IPS-15b (cell line): ENCODE measurements around the gene IRF2BP2.

Source experiments
- H3K27me3 ChIP-seq: one replicate; pipeline ENCODE4 v1.6.1; 2013; ENCODE audit warnings: low read length; ENCODE audit not compliant: control insufficient read depth, insufficient read depth
- H3K36me3 ChIP-seq: one replicate; pipeline ENCODE4 v1.6.1; 2013; ENCODE audit warnings: low read length; ENCODE audit not compliant: control insufficient read depth, insufficient read depth
- H3K4me1 ChIP-seq: one replicate; pipeline ENCODE4 v1.6.1; 2013; ENCODE audit warnings: mild to moderate bottlenecking, low read length; ENCODE audit not compliant: control insufficient read depth, insufficient read depth
- H3K4me3 ChIP-seq: one replicate; pipeline ENCODE4 v1.5.1; 2013; ENCODE audit warnings: low read depth, low read length
- H3K9ac ChIP-seq: one replicate; pipeline ENCODE4 v1.6.1; 2013; ENCODE audit warnings: low read depth, mild to moderate bottlenecking, low read length
- H3K9me3 ChIP-seq: one replicate; pipeline ENCODE4 v1.6.1; 2013; ENCODE audit warnings: mild to moderate bottlenecking, low read length; ENCODE audit not compliant: control insufficient read depth, insufficient read depth

The IRF2BP2 gene

GRCh38 chr1:234610061-234610665 is at the start of gene IRF2BP2:
TSS of gene IRF2BP2 (minus strand) at chr1:234610178. CDS start at chr1:234609494, 684 bp downstream.
- no peaks in the 10 kb centered on the region for H3K9me3 ChIP-seq
- no peaks in the 10 kb centered on the region for H3K27me3 ChIP-seq
- peak within 1 kb of the TSS; percentile 81 for H3K9ac ChIP-seq
- peak within 1 kb of the TSS; percentile 74 for H3K4me3 ChIP-seq
- H3K36me3 ChIP-seq = peaks cover 9% of the 10 kb centered on the region
- H3K4me1 ChIP-seq = peaks cover 17% of the 10 kb centered on the region

- Histone ChIP-seq H3K9ac (no peak overlapping the region), H3K9me3 (no peaks in the 10 kb centered on the region), H3K4me1 (peaks cover 3% of the 10 kb centered on the region), H3K27me3 (no peaks in the 10 kb centered on the region), H3K4me3 (no peak overlapping the region), H3K36me3 (no peaks in the 10 kb centered on the region)
Measured at GRCh38 chr1:234659538-234659937, 49.6 kb upstream of the IRF2BP2 start.

- Histone ChIP-seq H3K4me1 (peaks cover 3% of the 10 kb centered on the region), H3K4me3 (no peak overlapping the region), H3K27me3 (no peaks in the 10 kb centered on the region), H3K9ac (no peak overlapping the region), H3K36me3 (no peaks in the 10 kb centered on the region), H3K9me3 (no peaks in the 10 kb centered on the region)
Measured at GRCh38 chr1:234658138-234658537, 48.2 kb upstream of the IRF2BP2 start.

GRCh38 chr1:234656944-234657654 is 47.1 kb upstream of the IRF2BP2 start:
- H3K9me3 ChIP-seq = no peaks in the 10 kb centered on the region
- no peak overlapping the region for H3K4me3 ChIP-seq
- no peaks in the 10 kb centered on the region for H3K36me3 ChIP-seq
- no peaks in the 10 kb centered on the region for H3K27me3 ChIP-seq
- H3K9ac ChIP-seq = no peak overlapping the region
- H3K4me1 ChIP-seq = peaks cover 3% of the 10 kb centered on the region

GRCh38 chr1:234656070-234656895 is 46.3 kb upstream of the IRF2BP2 start:
- Histone ChIP-seq H3K9ac (no peak overlapping the region), H3K9me3 (no peaks in the 10 kb centered on the region), H3K4me3 (no peak overlapping the region), H3K27me3 (no peaks in the 10 kb centered on the region), H3K4me1 (peaks cover 3% of the 10 kb centered on the region), H3K36me3 (no peaks in the 10 kb centered on the region)

GRCh38 chr1:234655328-234656069 is 45.5 kb upstream of the IRF2BP2 start:
- H3K4me3 ChIP-seq = no peak overlapping the region

GRCh38 chr1:234654002-234654733 is 44.2 kb upstream of the IRF2BP2 start:
- no peak overlapping the region for H3K9ac ChIP-seq
- no peaks in the 10 kb centered on the region for H3K9me3 ChIP-seq
- no peaks in the 10 kb centered on the region for H3K36me3 ChIP-seq
- H3K4me1 ChIP-seq = peaks cover 3% of the 10 kb centered on the region
- no peak overlapping the region for H3K4me3 ChIP-seq
- H3K27me3 ChIP-seq = no peaks in the 10 kb centered on the region

More at GRCh38 chr1:234655328-234656069, 45.5 kb upstream of the IRF2BP2 start:
- Histone ChIP-seq H3K9me3 (no peaks in the 10 kb centered on the region), H3K36me3 (no peaks in the 10 kb centered on the region), H3K27me3 (no peaks in the 10 kb centered on the region), H3K4me1 (peaks cover 3% of the 10 kb centered on the region), H3K9ac (no peak overlapping the region)

- no peaks in the 10 kb centered on the region for H3K4me1 ChIP-seq
- H3K9me3 ChIP-seq = no peaks in the 10 kb centered on the region
- H3K27me3 ChIP-seq = no peaks in the 10 kb centered on the region
- H3K36me3 ChIP-seq = no peaks in the 10 kb centered on the region
- no peak overlapping the region for H3K9ac ChIP-seq
- no peak overlapping the region for H3K4me3 ChIP-seq
Measured at GRCh38 chr1:234649432-234650081, 39.6 kb upstream of the IRF2BP2 start.

- Histone ChIP-seq H3K9ac (no peak overlapping the region), H3K9me3 (no peaks in the 10 kb centered on the region), H3K4me1 (no peaks in the 10 kb centered on the region), H3K4me3 (no peak overlapping the region), H3K27me3 (no peaks in the 10 kb centered on the region), H3K36me3 (no peaks in the 10 kb centered on the region)
Measured at GRCh38 chr1:234647758-234648157, 37.8 kb upstream of the IRF2BP2 start.

- Histone ChIP-seq H3K27me3 (no peaks in the 10 kb centered on the region), H3K4me3 (no peak overlapping the region), H3K4me1 (no peaks in the 10 kb centered on the region), H3K9ac (no peak overlapping the region), H3K9me3 (no peaks in the 10 kb centered on the region), H3K36me3 (no peaks in the 10 kb centered on the region)
Measured at GRCh38 chr1:234647245-234647644, 37.3 kb upstream of the IRF2BP2 start.
